Neural cell (in vitro differentiated cells): ENCODE data around the gene LRRC2.

Experiments
- CTCF ChIP-seq: fragments of 450-650 bp; IDR thresholded peaks from 2 replicates; pipeline ENCODE4 v1.5.1; 2014; ENCODE audit warnings: antibody characterized with exemption, mild to moderate bottlenecking, moderate library complexity; ENCODE audit not compliant: poor library complexity, severe bottlenecking
- POLR2AphosphoS5 ChIP-seq: IDR thresholded peaks from 2 replicates; pipeline ENCODE4 v1.6.1; 2012

- TF ChIP-seq CTCF = no peak
- no peak for TF ChIP-seq POLR2AphosphoS5
Observed at GRCh38 chr3:46484911-46485778, 81.0 kb downstream of the LRRC2 start.
